Mucosa of descending colon (tissue), 3 donors: ENCODE results near the gene FAM9C. TPM values are rescaled to one million over a fixed set of nuclear protein-coding genes. Genes with fewer than 3 reads are reported as not detected.
"Not testable (repeated sequence)": the region's sequence is repeated elsewhere in the genome, so short reads cannot be mapped to it uniquely, and the experiment has no call there.

ENCODE experiments used
- ATAC-seq: fragments of 200-7000 bp; cut with Tn5 transposase; one replicate; pipeline ENCODE4 v1.9.1; 2020; ENCODE audit warnings: mild to moderate bottlenecking, moderate library complexity
- DNase-seq, 3 donors: peaks; one replicate each; pipeline ENCODE4 v3.0.0-alpha.2; 2020
- H3K36me3 ChIP-seq: fragments of 200-600 bp; one replicate; pipeline ENCODE4 v1.8.0; 2021; ENCODE audit warnings: low read depth, mild to moderate bottlenecking
- H3K4me1 ChIP-seq: fragments of 200-600 bp; one replicate; pipeline ENCODE4 v1.8.0; 2021; ENCODE audit warnings: low read depth, mild to moderate bottlenecking
- H3K4me3 ChIP-seq: fragments of 200-600 bp; one replicate; pipeline ENCODE4 v1.8.0; 2021; ENCODE audit warnings: mild to moderate bottlenecking
- H3K9me3 ChIP-seq: fragments of 200-600 bp; one replicate; pipeline ENCODE4 v1.8.0; 2021; ENCODE audit warnings: mild to moderate bottlenecking
- intact Hi-C, 2 donors: fragments of 100-400 bp; cut with DNase I in 1 of 2; cut with micrococcal nuclease in 1 of 2; formaldehyde crosslinking; loops; one replicate each; pipeline versions ENCODE4 v1.11.0 to v1.11.1; 2022; cut with DNase I, micrococcal nuclease
- total RNA-seq, 3 donors: library from RNA; stranded (reverse); fragmentation: NEBNext Ultra II Directional in 2 of 3; extraction: Animal tissue kit (Norgen Biotek cat#: 25700) in 2 of 3; gene quantifications; one replicate each; pipeline versions ENCODE4 v1.2.1 to v1.2.4, GENCODE V29; 2021 to 2023
- TF ChIP-seq, protein P1 (sequence below): fragments of 200-600 bp; IDR thresholded peaks from one replicate; pipeline ENCODE4 v1.8.0; 2022; ENCODE audit warnings: antibody characterized with exemption, mild to moderate bottlenecking
- donor health status: DM: no; HTN: no; CAD: no; lungs with moderate emphysema.
- donor health status: DM: no; HTN: no; CAD: no.
- donor health status: DM: no; HTN: yes; CAD: no.

Gene FAM9C
- total RNA-seq, 3 donors from 2014 or later = 0.13 TPM; not detected in 2

DNA sequence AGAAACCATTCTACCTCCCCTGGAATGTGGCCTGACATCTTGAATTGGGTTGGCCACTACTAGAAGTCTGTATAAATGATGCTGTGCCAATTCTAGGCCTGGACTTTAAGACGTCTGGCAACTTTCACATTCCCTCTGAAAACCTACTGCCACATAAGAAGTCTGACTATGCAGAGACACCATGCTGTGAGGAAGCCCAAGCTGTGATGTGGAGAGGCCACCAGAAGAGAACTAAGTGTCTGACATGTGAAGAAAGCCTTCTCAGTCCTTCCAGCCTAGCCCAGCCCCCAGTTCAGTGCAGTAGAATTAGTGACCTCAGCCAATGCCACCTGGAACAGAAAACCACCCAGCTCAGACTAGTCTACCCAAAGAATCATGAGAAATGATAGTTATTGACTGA, 24.2 kb upstream of the FAM9C start:
- no peaks in the 10 kb centered on the region for H3K36me3 ChIP-seq
- no peak for ATAC-seq
- no peak overlapping the region for H3K4me3 ChIP-seq
- H3K9me3 ChIP-seq = no peaks in the 10 kb centered on the region
- no peaks in the 10 kb centered on the region for H3K4me1 ChIP-seq
- intact Hi-C loops = no loop called here
- TF ChIP-seq, protein P1, sequence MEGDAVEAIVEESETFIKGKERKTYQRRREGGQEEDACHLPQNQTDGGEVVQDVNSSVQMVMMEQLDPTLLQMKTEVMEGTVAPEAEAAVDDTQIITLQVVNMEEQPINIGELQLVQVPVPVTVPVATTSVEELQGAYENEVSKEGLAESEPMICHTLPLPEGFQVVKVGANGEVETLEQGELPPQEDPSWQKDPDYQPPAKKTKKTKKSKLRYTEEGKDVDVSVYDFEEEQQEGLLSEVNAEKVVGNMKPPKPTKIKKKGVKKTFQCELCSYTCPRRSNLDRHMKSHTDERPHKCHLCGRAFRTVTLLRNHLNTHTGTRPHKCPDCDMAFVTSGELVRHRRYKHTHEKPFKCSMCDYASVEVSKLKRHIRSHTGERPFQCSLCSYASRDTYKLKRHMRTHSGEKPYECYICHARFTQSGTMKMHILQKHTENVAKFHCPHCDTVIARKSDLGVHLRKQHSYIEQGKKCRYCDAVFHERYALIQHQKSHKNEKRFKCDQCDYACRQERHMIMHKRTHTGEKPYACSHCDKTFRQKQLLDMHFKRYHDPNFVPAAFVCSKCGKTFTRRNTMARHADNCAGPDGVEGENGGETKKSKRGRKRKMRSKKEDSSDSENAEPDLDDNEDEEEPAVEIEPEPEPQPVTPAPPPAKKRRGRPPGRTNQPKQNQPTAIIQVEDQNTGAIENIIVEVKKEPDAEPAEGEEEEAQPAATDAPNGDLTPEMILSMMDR = no peak
- DNase-seq = no peak

DNA sequence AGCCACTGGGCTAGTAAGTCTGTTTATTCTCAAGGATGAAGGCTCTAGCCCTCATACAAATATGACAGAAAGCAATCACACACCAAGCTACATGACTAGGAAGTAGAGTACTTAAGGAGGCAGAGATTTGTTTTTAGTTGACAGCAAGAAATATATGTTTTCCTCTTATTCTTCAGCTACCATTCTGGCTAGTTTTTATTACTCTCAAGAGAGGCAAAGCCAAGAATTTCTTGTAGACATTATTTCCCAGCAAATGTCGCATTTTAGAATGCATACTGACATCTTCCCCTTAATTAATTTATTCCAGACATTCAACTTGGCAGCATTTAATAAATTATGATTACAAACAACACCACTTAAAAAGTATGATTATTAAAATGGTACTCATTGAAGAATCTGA, 23.4 kb upstream of the FAM9C start:
- TF ChIP-seq, protein P1 = no peak
- no peak for ATAC-seq
- Histone ChIP-seq H3K9me3 (no peaks in the 10 kb centered on the region), H3K4me1 (no peaks in the 10 kb centered on the region), H3K4me3 (no peak overlapping the region), H3K36me3 (no peaks in the 10 kb centered on the region)
- DNase-seq = no peak
- intact Hi-C loops = no loop called here

DNA sequence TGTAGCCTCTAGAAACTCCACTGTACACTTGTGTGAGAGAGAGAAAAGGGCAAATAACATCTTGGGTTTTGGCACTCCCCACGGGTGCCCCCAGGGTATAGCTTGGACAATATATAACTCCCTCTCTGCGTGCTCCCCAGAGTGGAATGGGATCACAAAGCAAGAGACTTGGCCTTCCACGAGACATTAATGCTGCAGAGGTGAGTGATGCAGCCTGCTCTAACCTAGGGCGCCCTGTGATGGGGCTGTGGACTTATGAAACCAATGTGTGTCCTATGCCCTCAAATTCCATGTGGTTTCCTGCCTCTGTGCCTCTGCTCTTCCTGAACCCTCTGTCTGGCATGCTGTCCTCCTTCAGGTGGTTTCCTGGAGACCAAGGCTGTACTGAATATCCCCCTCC, 22.0 kb upstream of the FAM9C start:
- Histone ChIP-seq H3K4me3 (no peak overlapping the region), H3K4me1 (no peaks in the 10 kb centered on the region), H3K9me3 (no peaks in the 10 kb centered on the region), H3K36me3 (no peaks in the 10 kb centered on the region)
- no peak for ATAC-seq
- intact Hi-C loops = no loop called here
- no peak for DNase-seq
- TF ChIP-seq, protein P1 = no peak

DNA sequence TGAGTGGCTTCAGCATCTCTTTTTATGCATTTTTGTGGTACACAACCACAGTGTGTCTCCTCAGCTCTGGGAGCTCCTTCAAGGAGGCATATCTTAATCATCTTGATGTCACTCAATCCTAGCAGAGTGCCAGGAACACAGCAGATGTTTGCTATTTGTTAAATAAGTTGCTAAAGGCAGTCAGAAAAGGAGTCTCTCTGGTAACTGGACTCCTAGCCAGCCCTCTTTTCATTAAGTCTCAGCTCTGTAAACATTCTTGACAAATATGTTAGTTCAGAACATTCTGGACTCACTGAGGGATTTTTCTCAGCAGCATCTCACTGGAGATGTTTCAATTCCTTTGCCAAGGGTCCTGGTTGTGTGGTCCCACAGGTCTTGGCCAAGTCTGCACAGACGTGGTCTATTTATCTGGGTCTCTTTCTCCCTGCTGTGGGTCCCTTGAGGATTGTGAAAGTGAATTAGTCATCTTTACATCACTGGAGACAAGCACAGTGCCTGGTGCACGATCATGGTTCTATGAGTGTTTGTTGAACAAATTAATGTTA, 20.3 kb upstream of the FAM9C start:
- Histone ChIP-seq H3K4me1 (no peaks in the 10 kb centered on the region), H3K4me3 (no peak overlapping the region), H3K36me3 (no peaks in the 10 kb centered on the region), H3K9me3 (no peaks in the 10 kb centered on the region)
- DNase-seq (no peak), ATAC-seq (peak; percentile 40)
- TF ChIP-seq, protein P1 = no peak
- intact Hi-C loops = no loop called here

DNA sequence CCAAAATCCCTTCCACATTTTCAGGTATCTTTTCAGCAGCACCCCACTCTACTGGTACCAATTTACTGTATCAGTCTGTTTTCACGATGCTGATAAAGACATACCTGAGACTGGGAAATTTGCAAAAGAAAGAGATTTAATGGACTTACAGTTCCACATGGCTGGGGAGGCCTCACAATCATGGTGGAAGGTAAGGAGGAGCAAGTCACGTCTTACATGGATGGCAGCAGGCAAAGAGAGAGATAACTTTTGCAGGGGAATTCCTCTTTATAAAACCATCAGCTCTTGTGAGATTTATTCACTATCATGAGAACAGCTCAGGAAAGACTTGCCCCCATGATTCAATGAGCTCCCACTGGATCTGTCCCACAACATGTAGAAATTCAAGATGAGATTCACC, 18.7 kb upstream of the FAM9C start:
- H3K9me3 ChIP-seq, ATAC-seq, intact Hi-C loops, DNase-seq, H3K4me1 ChIP-seq, H3K4me3 ChIP-seq, H3K36me3 ChIP-seq: not testable (repeated sequence)

DNA sequence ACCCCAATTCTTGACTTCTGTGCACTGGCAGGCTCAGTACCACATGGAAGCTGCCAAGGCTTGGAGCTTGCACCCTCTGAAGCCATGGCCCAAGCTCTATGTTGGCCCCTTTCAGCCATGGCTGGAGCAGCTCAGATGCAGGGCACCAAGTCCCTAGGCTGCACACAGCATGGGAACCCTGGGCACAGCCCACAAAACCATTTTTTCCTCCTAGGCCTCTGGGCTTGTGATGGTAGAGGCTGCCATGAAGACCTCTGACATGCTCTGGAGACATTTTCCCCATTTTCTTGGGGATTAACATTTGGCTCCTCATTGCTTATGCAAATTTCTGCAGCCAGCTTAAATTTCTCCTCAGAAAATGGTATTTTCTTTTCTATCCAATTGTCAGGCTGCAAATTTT, 17.9 kb upstream of the FAM9C start:
- ATAC-seq, intact Hi-C loops, DNase-seq, H3K36me3 ChIP-seq, H3K4me3 ChIP-seq, H3K9me3 ChIP-seq, H3K4me1 ChIP-seq: not testable (repeated sequence)

DNA sequence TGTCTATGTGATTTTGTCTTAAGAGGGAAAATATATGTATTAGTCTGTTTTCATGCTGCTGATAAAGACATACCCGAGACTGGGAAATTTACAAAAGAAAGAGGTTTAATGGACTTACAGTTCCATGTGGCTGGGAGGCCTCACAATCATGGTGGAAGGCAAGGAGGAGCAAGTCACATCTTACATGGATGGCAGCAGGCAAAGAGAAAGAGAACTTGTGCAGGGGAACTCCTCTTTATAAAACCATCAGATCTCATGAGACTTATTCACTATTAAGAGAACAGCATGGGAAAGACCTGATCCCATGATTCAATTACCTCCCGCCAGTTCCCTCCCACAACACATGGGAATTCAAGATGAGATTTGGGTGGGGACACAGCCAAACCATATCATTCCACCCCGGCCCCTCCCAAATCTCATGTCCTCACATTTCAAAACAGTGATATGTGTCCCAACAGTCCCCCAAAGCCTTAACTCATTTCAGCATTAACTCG, 16.8 kb upstream of the FAM9C start:
- H3K4me1 ChIP-seq, H3K36me3 ChIP-seq, H3K9me3 ChIP-seq, ATAC-seq, DNase-seq, H3K4me3 ChIP-seq, intact Hi-C loops: not testable (repeated sequence)
